MM.1S (cell line): ENCODE measurements around the gene ZNF438.

ENCODE experiments used
- CTCF ChIP-seq: fragments of 300-600 bp; sonication (generic); IDR thresholded peaks from 2 replicates; pipeline ENCODE4 v1.5.1; 2016; ENCODE audit warnings: antibody characterized with exemption, low read length, mixed read lengths
- EZH2 ChIP-seq: fragments of 300-600 bp; sonication (generic); optimal IDR thresholded peaks from 2 replicates; pipeline ENCODE3; 2017; ENCODE audit warnings: low read depth, mild to moderate bottlenecking, antibody characterized with exemption, low read length, mixed read lengths

DNA sequence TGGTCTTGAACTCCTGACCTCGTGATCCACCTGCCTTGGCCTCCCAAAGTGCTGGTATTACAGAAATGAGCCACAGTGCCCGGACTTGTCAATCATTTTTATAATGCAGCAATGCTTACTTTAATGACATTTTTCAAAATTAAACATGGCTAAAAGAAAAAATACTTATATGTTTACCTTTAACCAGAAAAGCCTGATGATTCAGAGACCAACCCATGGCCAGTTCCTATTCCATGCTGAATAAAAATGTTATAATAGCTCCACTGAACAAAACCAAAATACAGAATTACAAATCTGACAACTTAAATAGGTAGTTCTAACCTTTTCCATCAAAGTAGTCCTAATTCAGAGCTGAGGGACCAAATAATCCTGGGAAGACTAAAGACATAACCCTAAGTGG is 21.6 kb downstream of the ZNF438 start:
- no peak for TF ChIP-seq CTCF
- no peak for TF ChIP-seq EZH2
